Measurements from ENCODE around the gene ARPC2. TPM values are rescaled to one million over a fixed set of nuclear protein-coding genes. Genes with fewer than 3 reads are reported as not detected.

The ARPC2 gene
- total RNA-seq = 310 and 312 TPM in 2 replicates
- polyA plus RNA-seq = 436 and 482 TPM in 2 replicates

GRCh38 chr2:218216674-218217359, at the start of gene ARPC2:
Gene ARPC2 (plus strand): TSS chr2:218217189. CDS start chr2:218217471, 282 bp downstream.
- H3K4me2 ChIP-seq = peak within 1 kb of the TSS; percentile 85
- under 1% methylated on average over 41 of the region's 60 CpGs for WGBS (ENCODE audit: low lambda C conversion rate, missing lambda C conversion rate)
- H3K4me1 ChIP-seq (ENCODE audit: insufficient read depth) = peaks cover 26% of the 10 kb centered on the region
- peaks cover 52% of the 10 kb centered on the region for H3K79me2 ChIP-seq
- peak within 1 kb of the TSS; percentile 99 for H3K27ac ChIP-seq
- H4K20me1 ChIP-seq (ENCODE audit: insufficient read depth, poor library complexity, severe bottlenecking) = peaks cover 36% of the 10 kb centered on the region
- no peaks in the 10 kb centered on the region for H3K36me3 ChIP-seq (replicated peaks; ENCODE audit: insufficient read depth, low read depth)
- no peaks in the 10 kb centered on the region for H3K27me3 ChIP-seq
- H3K4me3 ChIP-seq = peak within 1 kb of the TSS; percentile 71
- TF ChIP-seq CTCF (IDR thresholded peaks at IDR 0.05; ENCODE audit: poor library complexity) (no peak), EZH2phosphoT487 (IDR thresholded peaks at IDR 0.05; ENCODE audit: low read depth, severe bottlenecking, unreplicated experiment) (no peak), EZH2 (IDR thresholded peaks at IDR 0.05; ENCODE audit: borderline replicate concordance) (no peak)
- no peaks in the 10 kb centered on the region for H3K9me2 ChIP-seq (replicated peaks; ENCODE audit: insufficient read depth)
- DNase-seq (ENCODE audit: low spot score) = peak; percentile 98
- peak within 1 kb of the TSS; percentile 63 for H2AFZ ChIP-seq
- no peaks in the 10 kb centered on the region for H3K9me3 ChIP-seq (ENCODE audit: low read depth)

- no peak for DNase-seq (ENCODE audit: low spot score)
- no peaks in the 10 kb centered on the region for H4K20me1 ChIP-seq (ENCODE audit: insufficient read depth, poor library complexity, severe bottlenecking)
- no peaks in the 10 kb centered on the region for H3K79me2 ChIP-seq
- H3K27me3 ChIP-seq = no peaks in the 10 kb centered on the region
- H3K9me2 ChIP-seq (replicated peaks; ENCODE audit: insufficient read depth) = no peaks in the 10 kb centered on the region
- no peaks in the 10 kb centered on the region for H3K9me3 ChIP-seq (ENCODE audit: low read depth)
- no peak overlapping the region for H2AFZ ChIP-seq
- H3K4me1 ChIP-seq (ENCODE audit: insufficient read depth) = peaks cover 12% of the 10 kb centered on the region
- no peak overlapping the region for H3K4me2 ChIP-seq
- H3K4me3 ChIP-seq = no peak overlapping the region
- WGBS (ENCODE audit: low lambda C conversion rate, missing lambda C conversion rate) = 64% methylated on average over 1 of the region's 1 CpG
- no peak for TF ChIP-seq EZH2 (IDR thresholded peaks at IDR 0.05; ENCODE audit: borderline replicate concordance)
- TF ChIP-seq CTCF (IDR thresholded peaks at IDR 0.05; ENCODE audit: poor library complexity) = no peak
- TF ChIP-seq EZH2phosphoT487 (IDR thresholded peaks at IDR 0.05; ENCODE audit: low read depth, severe bottlenecking, unreplicated experiment) = no peak
- no peaks in the 10 kb centered on the region for H3K36me3 ChIP-seq (replicated peaks; ENCODE audit: insufficient read depth, low read depth)
- H3K27ac ChIP-seq = no peak overlapping the region
Observed at GRCh38 chr2:218168016-218168415, 49.0 kb upstream of the ARPC2 start.

GRCh38 chr2:218168635-218169462, 48.1 kb upstream of the ARPC2 start:
- no peaks in the 10 kb centered on the region for H3K9me2 ChIP-seq (replicated peaks; ENCODE audit: insufficient read depth)
- H3K27ac ChIP-seq = no peak overlapping the region
- peak; percentile 74 for DNase-seq (ENCODE audit: low spot score)
- no peak overlapping the region for H3K4me2 ChIP-seq
- no peak for TF ChIP-seq EZH2phosphoT487 (IDR thresholded peaks at IDR 0.05; ENCODE audit: low read depth, severe bottlenecking, unreplicated experiment)
- peak; percentile 62 for TF ChIP-seq CTCF (IDR thresholded peaks at IDR 0.05; ENCODE audit: poor library complexity)
- no peak for TF ChIP-seq EZH2 (IDR thresholded peaks at IDR 0.05; ENCODE audit: borderline replicate concordance)
- no peaks in the 10 kb centered on the region for H3K9me3 ChIP-seq (ENCODE audit: low read depth)
- no peaks in the 10 kb centered on the region for H3K27me3 ChIP-seq
- H3K4me1 ChIP-seq (ENCODE audit: insufficient read depth) = peaks cover 12% of the 10 kb centered on the region
- WGBS (ENCODE audit: low lambda C conversion rate, missing lambda C conversion rate) = 56% methylated on average over 9 of the region's 9 CpGs
- no peaks in the 10 kb centered on the region for H3K36me3 ChIP-seq (replicated peaks; ENCODE audit: insufficient read depth, low read depth)
- H4K20me1 ChIP-seq (ENCODE audit: insufficient read depth, poor library complexity, severe bottlenecking) = no peaks in the 10 kb centered on the region
- no peak overlapping the region for H3K4me3 ChIP-seq
- H2AFZ ChIP-seq = peak overlapping the region; percentile 20
- no peaks in the 10 kb centered on the region for H3K79me2 ChIP-seq

Data from hepatocyte (in vitro differentiated cells).